ENCODE results near the gene ZCCHC2.

Gene ZCCHC2

GRCh38 chr18:62500966-62501591 is 21.7 kb upstream of the ZCCHC2 start:
- no peaks in the 10 kb centered on the region for H3K36me3 ChIP-seq
- no peaks in the 10 kb centered on the region for H3K9me3 ChIP-seq
- no peak overlapping the region for H3K27ac ChIP-seq
- no peak overlapping the region for H3K4me3 ChIP-seq (ENCODE audit: low read depth in 1 of 2, low read length in 1 of 2)
- H3K4me1 ChIP-seq (ENCODE audit: control insufficient read depth in 1 of 2, insufficient read depth in 1 of 2, low read depth in 1 of 2, low read length in 1 of 2): peaks cover 19 to 20% of the 10 kb centered on the region in 2 experiments
- TF ChIP-seq CTCF (IDR thresholded peaks at IDR 0.05): no peak
- no peaks in the 10 kb centered on the region for H3K27me3 ChIP-seq

- no peak for TF ChIP-seq CTCF (IDR thresholded peaks at IDR 0.05)
- H3K9me3 ChIP-seq: no peaks in the 10 kb centered on the region
- H3K27ac ChIP-seq: peak overlapping the region; percentile 81
- H3K27me3 ChIP-seq: no peaks in the 10 kb centered on the region
- peak overlapping the region; percentile 60 to 61 for H3K4me3 ChIP-seq (ENCODE audit: low read depth in 1 of 2, low read length in 1 of 2)
- peaks cover 27 to 30% of the 10 kb centered on the region in 2 experiments for H3K4me1 ChIP-seq (ENCODE audit: control insufficient read depth in 1 of 2, insufficient read depth in 1 of 2, low read depth in 1 of 2, low read length in 1 of 2)
- H3K36me3 ChIP-seq: no peaks in the 10 kb centered on the region
Measured at GRCh38 chr18:62505669-62506494, 16.9 kb upstream of the ZCCHC2 start.

GRCh38 chr18:62506495-62507143 is 16.2 kb upstream of the ZCCHC2 start:
- Histone ChIP-seq H3K9me3 (no peaks in the 10 kb centered on the region), H3K27me3 (no peaks in the 10 kb centered on the region), H3K4me3 (ENCODE audit: low read depth in 1 of 2, low read length in 1 of 2) (peak overlapping the region; percentile 60 to 61), H3K36me3 (no peaks in the 10 kb centered on the region), H3K27ac (peak overlapping the region; percentile 81), H3K4me1 (ENCODE audit: control insufficient read depth in 1 of 2, insufficient read depth in 1 of 2, low read depth in 1 of 2, low read length in 1 of 2) (peaks cover 31 to 36% of the 10 kb centered on the region in 2 experiments)
- TF ChIP-seq CTCF (IDR thresholded peaks at IDR 0.05): no peak

GRCh38 chr18:62509779-62510178 is 13.0 kb upstream of the ZCCHC2 start:
- Histone ChIP-seq H3K27me3 (no peaks in the 10 kb centered on the region), H3K4me1 (ENCODE audit: control insufficient read depth in 1 of 2, insufficient read depth in 1 of 2, low read depth in 1 of 2, low read length in 1 of 2) (peaks cover 31 to 36% of the 10 kb centered on the region in 2 experiments), H3K27ac (peak overlapping the region; percentile 64), H3K4me3 (ENCODE audit: low read depth in 1 of 2, low read length in 1 of 2) (no peak overlapping the region), H3K36me3 (no peaks in the 10 kb centered on the region), H3K9me3 (peaks cover 6% of the 10 kb centered on the region)
- no peak for TF ChIP-seq CTCF (IDR thresholded peaks at IDR 0.05)

GRCh38 chr18:62510789-62511188 is 12.0 kb upstream of the ZCCHC2 start:
- no peaks in the 10 kb centered on the region for H3K36me3 ChIP-seq
- TF ChIP-seq CTCF (IDR thresholded peaks at IDR 0.05): no peak
- H3K4me1 ChIP-seq (ENCODE audit: control insufficient read depth in 1 of 2, insufficient read depth in 1 of 2, low read depth in 1 of 2, low read length in 1 of 2): peaks cover 29 to 33% of the 10 kb centered on the region in 2 experiments
- H3K9me3 ChIP-seq: peaks cover 6% of the 10 kb centered on the region
- H3K4me3 ChIP-seq (ENCODE audit: low read depth in 1 of 2, low read length in 1 of 2): peak overlapping the region; percentile 12 to 17
- H3K27me3 ChIP-seq: no peaks in the 10 kb centered on the region
- peak overlapping the region; percentile 64 for H3K27ac ChIP-seq

Measured in neutrophil (primary cell).